HG03460 (cell line): ENCODE measurements around the gene CTSW.

Source experiments
- ATAC-seq: cut with Tn5 transposase; IDR thresholded peaks from one replicate; pipeline ENCODE4 v1.9.1; 2021; ENCODE audit not compliant: unreplicated experiment

The CTSW gene

GRCh38 chr11:65855927-65856363 lies 23.7 kb upstream of the CTSW start:
- no peak for ATAC-seq

- ATAC-seq, result no peak
Observed at GRCh38 chr11:65856689-65857499, 22.7 kb upstream of the CTSW start.

GRCh38 chr11:65857500-65857852 lies 22.2 kb upstream of the CTSW start:
- ATAC-seq, result peak; percentile 1

- peak; percentile 47 for ATAC-seq
Observed at GRCh38 chr11:65857853-65858680, 21.6 kb upstream of the CTSW start, which contains the start of gene CFL1. Gene CFL1, minus strand, starts transcription at chr11:65858180. Its CDS starts 81 bp downstream, at chr11:65858099.

- ATAC-seq, result no peak
Observed at GRCh38 chr11:65858681-65859087, 21.0 kb upstream of the CTSW start.

GRCh38 chr11:65859095-65859811 lies 20.4 kb upstream of the CTSW start:
- ATAC-seq, result peak; percentile 42

GRCh38 chr11:65859812-65860277 lies 19.8 kb upstream of the CTSW start:
- no peak for ATAC-seq

GRCh38 chr11:65860278-65861164 lies 19.1 kb upstream of the CTSW start, which contains the start of gene MUS81:
Gene MUS81, plus strand, starts transcription at chr11:65860433. Its CDS starts 321 bp downstream, at chr11:65860754.
- no peak for ATAC-seq

- ATAC-seq, result no peak
Observed at GRCh38 chr11:65861165-65861505, 18.5 kb upstream of the CTSW start.

GRCh38 chr11:65861533-65862183 lies 18.0 kb upstream of the CTSW start:
- ATAC-seq, result no peak

GRCh38 chr11:65862191-65862735 lies 17.4 kb upstream of the CTSW start:
- ATAC-seq, result no peak

GRCh38 chr11:65862941-65863888 lies 16.4 kb upstream of the CTSW start:
- no peak for ATAC-seq

GRCh38 chr11:65863889-65864705 lies 15.5 kb upstream of the CTSW start:
- no peak for ATAC-seq

GRCh38 chr11:65864706-65865471 lies 14.7 kb upstream of the CTSW start:
- ATAC-seq, result no peak

- ATAC-seq, result no peak
Observed at GRCh38 chr11:65865550-65866172, 14.0 kb upstream of the CTSW start.
